Tibial artery (tissue), 4 donors: ENCODE data around the gene C4orf17.

Experiments
- DNase-seq, 2 donors: peaks; one replicate each; pipeline ENCODE4 v3.0.0-alpha.2; 2019
- H3K27ac ChIP-seq, 2 donors: fragments of 200-600 bp; sonication (generic) in 1 of 2; 1 replicate in 1 of 2; 2 replicates in 1 of 2; pipeline ENCODE4 v1.5.1; 2018 to 2019; ENCODE audit warnings: mild to moderate bottlenecking in 1 of 2
- H3K27me3 ChIP-seq, 2 donors: fragments of 200-600 bp; sonication (generic) in 1 of 2; one replicate each; pipeline versions ENCODE4 v1.5.1 to v1.6.0; 2016 to 2019
- H3K36me3 ChIP-seq, 3 donors: fragments of 200-600 bp; sonication (generic) in 2 of 3; one replicate each; pipeline ENCODE4 v1.5.1; 2016 to 2019; ENCODE audit warnings: mild to moderate bottlenecking in 2 of 3
- H3K4me1 ChIP-seq, 4 donors: fragments of 200-600 bp; sonication (generic) in 2 of 4; 1 replicate in 3 of 4; 2 replicates in 1 of 4; pipeline ENCODE4 v1.5.1; 2016 to 2019
- H3K4me3 ChIP-seq, 2 donors: fragments of 200-600 bp; sonication (generic) in 1 of 2; 1 replicate in 1 of 2; 2 replicates in 1 of 2; pipeline ENCODE4 v1.5.1; 2018 to 2019; ENCODE audit warnings: mild to moderate bottlenecking in 2 of 2
- H3K9me3 ChIP-seq, 3 donors: fragments of 200-600 bp; sonication (generic) in 1 of 3; one replicate each; pipeline ENCODE4 v1.5.1; 2016 to 2019
- CTCF ChIP-seq, 2 experiments: fragments of 200-600 bp in 1 of 2; fragments of 450-650 bp in 1 of 2; IDR thresholded peaks; one replicate each; pipeline ENCODE4 v1.5.1; 2017 to 2019; ENCODE audit warnings: antibody characterized with exemption in 2 of 2, mild to moderate bottlenecking in 1 of 2, moderate library complexity in 1 of 2
- intact Hi-C: fragments of 100-400 bp; cut with DNase I; formaldehyde crosslinking; loops from one replicate; pipeline ENCODE4 v1.15.0; 2023; ENCODE audit warnings: low total_unique reads

Gene C4orf17

DNA sequence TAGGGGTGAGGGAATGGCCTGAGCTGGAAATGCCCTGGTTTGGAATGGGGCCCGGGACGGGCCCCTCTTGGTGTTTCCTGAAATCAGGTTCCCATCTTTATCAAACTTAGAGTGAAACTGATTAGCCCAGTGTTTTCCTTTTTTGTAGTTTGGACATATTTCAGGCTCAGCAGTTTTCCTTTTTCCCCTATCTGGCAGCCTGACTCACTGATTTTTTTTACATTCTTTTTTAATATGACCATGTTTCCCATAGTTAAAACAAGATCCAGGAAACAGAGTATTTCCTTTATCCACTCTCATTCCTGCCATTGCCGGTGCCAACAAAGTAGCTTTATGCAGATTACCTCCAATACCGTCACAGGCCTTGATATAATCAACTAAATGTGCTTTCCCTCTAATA, 20.5 kb upstream of the C4orf17 start:
- Histone ChIP-seq H3K27me3 (no peaks in the 10 kb centered on the region), H3K36me3 (no peaks in the 10 kb centered on the region), H3K27ac (no peak overlapping the region), H3K9me3 (peaks cover 7 to 36% (median 10%) of the 10 kb centered on the region in 3 donors), H3K4me3 (no peak overlapping the region), H3K4me1 (no peaks in the 10 kb centered on the region)
- intact Hi-C loops: no loop called here
- no peak for TF ChIP-seq CTCF (IDR thresholded peaks at IDR 0.05)
- no peak for DNase-seq

GRCh38 chr4:99504804-99505502, 5.9 kb upstream of the C4orf17 start:
- Histone ChIP-seq H3K4me1 (no peaks in the 10 kb centered on the region), H3K4me3 (no peak overlapping the region), H3K9me3 (no peaks in the 10 kb centered on the region), H3K36me3 (no peaks in the 10 kb centered on the region), H3K27me3 (no peaks in the 10 kb centered on the region), H3K27ac (no peak overlapping the region)
- no peak for DNase-seq
- intact Hi-C loops: no loop called here
- TF ChIP-seq CTCF (IDR thresholded peaks at IDR 0.05): no peak

- Histone ChIP-seq H3K36me3 (no peaks in the 10 kb centered on the region), H3K4me3 (no peak overlapping the region), H3K27ac (no peak overlapping the region), H3K27me3 (no peaks in the 10 kb centered on the region), H3K9me3 (no peaks in the 10 kb centered on the region), H3K4me1 (no peaks in the 10 kb centered on the region)
- no peak for TF ChIP-seq CTCF (IDR thresholded peaks at IDR 0.05)
- DNase-seq: no peak
- intact Hi-C loops: no loop called here
Measured at GRCh38 chr4:99506781-99507180, 4.0 kb upstream of the C4orf17 start.

- no peak for TF ChIP-seq CTCF (IDR thresholded peaks at IDR 0.05)
- Histone ChIP-seq H3K27ac (no peak overlapping the region), H3K4me1 (no peaks in the 10 kb centered on the region), H3K27me3 (no peaks in the 10 kb centered on the region), H3K36me3 (no peaks in the 10 kb centered on the region), H3K4me3 (no peak overlapping the region), H3K9me3 (no peaks in the 10 kb centered on the region)
- intact Hi-C loops: no loop called here
- DNase-seq: no peak
Measured at GRCh38 chr4:99507349-99507748, 3.5 kb upstream of the C4orf17 start.

GRCh38 chr4:99507762-99508161, 3.1 kb upstream of the C4orf17 start:
- Histone ChIP-seq H3K27me3 (no peaks in the 10 kb centered on the region), H3K9me3 (no peaks in the 10 kb centered on the region), H3K4me3 (no peak overlapping the region), H3K4me1 (no peaks in the 10 kb centered on the region), H3K36me3 (no peaks in the 10 kb centered on the region), H3K27ac (no peak overlapping the region)
- no peak for TF ChIP-seq CTCF (IDR thresholded peaks at IDR 0.05)
- intact Hi-C loops: no loop called here
- DNase-seq: no peak
